K562 (cell line): ENCODE measurements around the gene SYS1. TPM values are rescaled to one million over a fixed set of nuclear protein-coding genes. Genes with fewer than 3 reads are reported as not detected.

Experiments used
- ATF3 ChIP-seq, 2 experiments: fragments of 450-650 bp in 1 of 2; sonication (generic) in 1 of 2; formaldehyde crosslinking in 1 of 2; IDR thresholded peaks in 1 of 2; conservative IDR thresholded peaks in 1 of 2; 2 replicates each; pipeline versions ENCODE4 v1.6.1 to v1.8.1; 2016 to 2023; ENCODE audit warnings: mild to moderate bottlenecking in 2 of 2, moderate library complexity in 2 of 2, inconsistent platforms in 1 of 2, missing genetic modification reagents in 1 of 2
- CEBPG ChIP-seq, 3 experiments: fragments of 200-800 bp in 1 of 3; sonication (Bioruptor generic) in 1 of 3; sonication (generic) in 1 of 3; formaldehyde crosslinking in 1 of 3; IDR thresholded peaks in 2 of 3; conservative IDR thresholded peaks in 1 of 3; 2 replicates each; pipeline versions ENCODE4 v1.6.1 to v1.8.0; 2016 to 2022; ENCODE audit warnings: missing compliant biosample characterization in 2 of 3, missing genetic modification characterization in 2 of 3, mild to moderate bottlenecking in 1 of 3, missing genetic modification reagents in 1 of 3
- CREM ChIP-seq: IDR thresholded peaks from 2 replicates; pipeline ENCODE4 v1.6.1; 2014; ENCODE audit warnings: antibody characterized with exemption, low read depth
- FOS ChIP-seq: IDR thresholded peaks from 3 replicates; pipeline ENCODE4 v1.6.1; 2011; ENCODE audit not compliant: insufficient read length; ENCODE audit errors: extremely low read depth
- JUN ChIP-seq, 2 experiments: sonication (generic) in 1 of 2; formaldehyde crosslinking in 1 of 2; IDR thresholded peaks; 2 replicates each; pipeline versions ENCODE4 v1.6.1 to v1.8.0; 2012 to 2022; ENCODE audit warnings: borderline replicate concordance in 2 of 2, mild to moderate bottlenecking in 2 of 2, improper control_type of control experiment in 1 of 2, low read depth in 1 of 2, low read length in 1 of 2, missing genetic modification reagents in 1 of 2
- MGA ChIP-seq: fragments of 450-650 bp; IDR thresholded peaks from 2 replicates; pipeline ENCODE4 v1.6.1; 2016; ENCODE audit warnings: mild to moderate bottlenecking, moderate library complexity
- NBN ChIP-seq: fragments of 450-650 bp; IDR thresholded peaks from 2 replicates; pipeline ENCODE4 v1.6.1; 2016; ENCODE audit warnings: low read depth, mild to moderate bottlenecking
- NRF1 ChIP-seq, 2 experiments: fragments of 450-650 bp; IDR thresholded peaks in 1 of 2; conservative IDR thresholded peaks in 1 of 2; 2 replicates each; pipeline ENCODE4 v1.6.1; 2014; ENCODE audit warnings: mild to moderate bottlenecking in 2 of 2
- RBFOX2 ChIP-seq: fragments of 200-400 bp; formaldehyde crosslinking; IDR thresholded peaks from 2 replicates; pipeline ENCODE4 v1.6.1; 2017; ENCODE audit warnings: low read depth, mild to moderate bottlenecking, low read length, moderate library complexity
- SNIP1 ChIP-seq: fragments of 450-650 bp; IDR thresholded peaks from 2 replicates; pipeline ENCODE4 v1.7.1; 2017; ENCODE audit warnings: low read depth, mild to moderate bottlenecking
- TAF1 ChIP-seq: IDR thresholded peaks from 2 replicates; pipeline ENCODE4 v1.6.1; 2011; ENCODE audit warnings: mild to moderate bottlenecking, low read length, moderate library complexity; ENCODE audit not compliant: insufficient read depth, control insufficient read depth, severe bottlenecking; ENCODE audit errors: extremely low read depth
- TCF7L2 ChIP-seq: fragments of 150-350 bp; IDR thresholded peaks from 2 replicates; pipeline ENCODE4 v1.6.1; 2016; ENCODE audit warnings: low read depth, mild to moderate bottlenecking, low read length, moderate library complexity
- ZBTB8A ChIP-seq: fragments of 450-650 bp; IDR thresholded peaks from 2 replicates; pipeline ENCODE4 v1.6.1; 2018; ENCODE audit warnings: mild to moderate bottlenecking, moderate library complexity; ENCODE audit not compliant: partially characterized antibody
- polyA plus RNA-seq, 8 experiments: library from polyadenylated mRNA; depleted of rRNA in 4 of 8; stranded (reverse) in 5 of 8; unstranded in 3 of 8; fragments of >200 nt; fragmentation: Nextera tagmentation in 2 of 8; fragmentation: Illumina TruSeq in 1 of 8; extraction: Ambion mirVana in 2 of 8; extraction: Trizol in 1 of 8; gene quantifications; 2 replicates each; pipeline versions ENCODE4 v1.2.1 to v1.2.3, GENCODE V29; 2011 to 2014; ENCODE audit warnings: inconsistent platforms in 1 of 8, missing spikeins in 1 of 8
- total RNA-seq, 7 experiments: library from RNA; depleted of rRNA in 6 of 7; stranded (reverse); fragments of >200 nt in 6 of 7; fragmentation: Illumina TruSeq in 2 of 7; extraction: Trizol in 2 of 7; gene quantifications; 2 replicates each; pipeline versions ENCODE4 v1.2.1 to v1.2.3, GENCODE V29; 2011 to 2021; ENCODE audit warnings: low replicate concordance in 1 of 7

SYS1 gene
- total and polyA plus RNA-seq, 9 of the 15 experiments (the other 6 are each of a cell fraction or from before 2014, with no cell fraction given), result 11.1 to 25.2 (median 17.5) TPM

- TF ChIP-seq TAF1 (peak; percentile 27), FOS (peak; percentile 58), CREM (peak; percentile 50; the same call in 1 of the 2 replicates), ZBTB8A (no peak), ATF3 (IDR thresholded peaks at IDR 0.05) (peak; percentile 93), ATF3 (CRISPR knock-in tag; conservative IDR thresholded peaks at IDR 0.05) (no peak; the same call in 1 of the 2 replicates), CEBPG (CRISPR knock-in tag; IDR thresholded peaks at IDR 0.05) (peak; percentile 62; the same call in 1 of the 2 replicates), CEBPG (tag; conservative IDR thresholded peaks at IDR 0.05 in 1 of 2, IDR thresholded peaks at IDR 0.05 in 1 of 2) (peak; percentile 28 to 80; a peak in 2 of 4 replicates), NBN (0 out of 2 replicates have a peak, but pooled peaks have one; percentile 20), NRF1 (conservative IDR thresholded peaks at IDR 0.05 in 1 of 2, IDR thresholded peaks at IDR 0.05 in 1 of 2) (peak in 1 of 2 experiments; percentile 17; a peak in 1 of 4 replicates), SNIP1 (no peak), MGA (peak; percentile 11; the same call in 1 of the 2 replicates), TCF7L2 (no peak), RBFOX2 (peak; percentile 40), JUN (IDR thresholded peaks at IDR 0.05; ENCODE audit: borderline replicate concordance, low read depth, low read length) (peak; percentile 94), JUN (CRISPR knock-in tag; IDR thresholded peaks at IDR 0.05; ENCODE audit: borderline replicate concordance) (no peak)
These were observed 18.6 kb upstream of the SYS1 start (continued) for GRCh38 chr20:45344168-45344860.
